Central memory CD8-positive, alpha-beta T cell (primary cell): ENCODE measurements around the gene CACNA1I.

Experiments
- ATAC-seq: fragments of 150-1000 bp; cut with Tn5 transposase; replicated peaks from 2 replicates; pipeline ENCODE4 v1.10.0; 2022; ENCODE audit warnings: mild to moderate bottlenecking, moderate FRiP score, moderate number of reproducible peaks; ENCODE audit not compliant: poor library complexity, severe bottlenecking; ENCODE audit errors: extremely low read depth
- DNase-seq, 2 donors: peaks; one replicate each; pipeline ENCODE4 v3.0.0; 2021; ENCODE audit warnings: low spot score in 2 of 2
- H3K27ac Mint-ChIP-seq: one replicate; pipeline ENCODE4 v1.8.0; 2022; ENCODE audit warnings: low read depth, mild to moderate bottlenecking, moderate library complexity, mixed read lengths
- H3K27me3 Mint-ChIP-seq: one replicate; pipeline ENCODE4 v1.8.0; 2022; ENCODE audit warnings: mixed read lengths
- H3K36me3 Mint-ChIP-seq: one replicate; pipeline ENCODE4 v1.8.0; 2022; ENCODE audit warnings: mild to moderate bottlenecking, moderate library complexity, mixed read lengths; ENCODE audit not compliant: insufficient read depth
- H3K4me1 Mint-ChIP-seq: one replicate; pipeline ENCODE4 v1.8.0; 2022; ENCODE audit warnings: mixed read lengths
- H3K4me3 Mint-ChIP-seq: one replicate; pipeline ENCODE4 v1.8.0; 2022; ENCODE audit warnings: mild to moderate bottlenecking, moderate library complexity, mixed read lengths
- H3K9me3 Mint-ChIP-seq: one replicate; pipeline ENCODE4 v1.8.0; 2022; ENCODE audit warnings: mixed read lengths

The CACNA1I gene

GRCh38 chr22:39674536-39674935 lies 104.0 kb downstream of the CACNA1I start:
- Mint-ChIP-seq H3K27ac (peak overlapping the region; percentile 47), H3K27me3 (no peaks in the 10 kb centered on the region), H3K36me3 (peaks cover 10% of the 10 kb centered on the region), H3K4me1 (peaks cover 8% of the 10 kb centered on the region), H3K9me3 (peaks cover 15% of the 10 kb centered on the region), H3K4me3 (no peak overlapping the region)
- no peak for DNase-seq
- ATAC-seq: no peak

GRCh38 chr22:39675947-39676346 lies 105.4 kb downstream of the CACNA1I start:
- Mint-ChIP-seq H3K36me3 (peaks cover 10% of the 10 kb centered on the region), H3K9me3 (peaks cover 15% of the 10 kb centered on the region), H3K4me1 (peaks cover 8% of the 10 kb centered on the region), H3K27ac (no peak overlapping the region), H3K4me3 (no peak overlapping the region), H3K27me3 (no peaks in the 10 kb centered on the region)
- DNase-seq: no peak
- ATAC-seq: no peak

GRCh38 chr22:39677967-39678366 lies 107.4 kb downstream of the CACNA1I start:
- DNase-seq: no peak
- peaks cover 8% of the 10 kb centered on the region for H3K36me3 Mint-ChIP-seq
- ATAC-seq: no peak
- peaks cover 8% of the 10 kb centered on the region for H3K4me1 Mint-ChIP-seq
- H3K9me3 Mint-ChIP-seq: no peaks in the 10 kb centered on the region
- H3K27ac Mint-ChIP-seq: no peak overlapping the region
- H3K27me3 Mint-ChIP-seq: no peaks in the 10 kb centered on the region
- no peak overlapping the region for H3K4me3 Mint-ChIP-seq

GRCh38 chr22:39678862-39679490 lies 108.4 kb downstream of the CACNA1I start:
- Mint-ChIP-seq H3K27me3 (peaks cover 3% of the 10 kb centered on the region), H3K4me3 (no peak overlapping the region), H3K9me3 (no peaks in the 10 kb centered on the region), H3K4me1 (peaks cover 8% of the 10 kb centered on the region), H3K36me3 (peaks cover 8% of the 10 kb centered on the region), H3K27ac (no peak overlapping the region)
- no peak for DNase-seq
- ATAC-seq: no peak

- no peak for ATAC-seq
- Mint-ChIP-seq H3K4me1 (peaks cover 8% of the 10 kb centered on the region), H3K27me3 (peaks cover 9% of the 10 kb centered on the region), H3K27ac (no peak overlapping the region), H3K36me3 (peaks cover 8% of the 10 kb centered on the region), H3K9me3 (no peaks in the 10 kb centered on the region), H3K4me3 (no peak overlapping the region)
- DNase-seq: no peak
Observed at GRCh38 chr22:39679652-39680051, 109.1 kb downstream of the CACNA1I start.

GRCh38 chr22:39680486-39680885 lies 109.9 kb downstream of the CACNA1I start:
- Mint-ChIP-seq H3K4me3 (no peak overlapping the region), H3K9me3 (no peaks in the 10 kb centered on the region), H3K27me3 (peaks cover 14% of the 10 kb centered on the region), H3K36me3 (peaks cover 8% of the 10 kb centered on the region), H3K4me1 (peaks cover 7% of the 10 kb centered on the region), H3K27ac (no peak overlapping the region)
- DNase-seq (no peak), ATAC-seq (no peak)

GRCh38 chr22:39681038-39681861 lies 110.7 kb downstream of the CACNA1I start:
- Mint-ChIP-seq H3K27ac (no peak overlapping the region), H3K36me3 (peaks cover 6% of the 10 kb centered on the region), H3K4me3 (no peak overlapping the region), H3K27me3 (peaks cover 14% of the 10 kb centered on the region), H3K9me3 (no peaks in the 10 kb centered on the region), H3K4me1 (peaks cover 2% of the 10 kb centered on the region)
- no peak for ATAC-seq
- no peak for DNase-seq

GRCh38 chr22:39682994-39683393 lies 112.4 kb downstream of the CACNA1I start:
- Mint-ChIP-seq H3K36me3 (peaks cover 6% of the 10 kb centered on the region), H3K9me3 (no peaks in the 10 kb centered on the region), H3K4me3 (no peak overlapping the region), H3K4me1 (peaks cover 6% of the 10 kb centered on the region), H3K27ac (no peak overlapping the region), H3K27me3 (peaks cover 32% of the 10 kb centered on the region)
- DNase-seq: no peak
- ATAC-seq: no peak

GRCh38 chr22:39683639-39684038 lies 113.1 kb downstream of the CACNA1I start:
- H3K27me3 Mint-ChIP-seq: peaks cover 38% of the 10 kb centered on the region

GRCh38 chr22:39684702-39685281 lies 114.2 kb downstream of the CACNA1I start:
- peaks cover 50% of the 10 kb centered on the region for H3K27me3 Mint-ChIP-seq
- H3K36me3 Mint-ChIP-seq: peaks cover 5% of the 10 kb centered on the region
- peak overlapping the region; percentile 10 for H3K4me3 Mint-ChIP-seq
- ATAC-seq (no peak), DNase-seq (no peak)
- no peak overlapping the region for H3K27ac Mint-ChIP-seq
- no peaks in the 10 kb centered on the region for H3K9me3 Mint-ChIP-seq
- H3K4me1 Mint-ChIP-seq: peaks cover 13% of the 10 kb centered on the region

More at GRCh38 chr22:39683639-39684038, 113.1 kb downstream of the CACNA1I start:
- H3K4me1 Mint-ChIP-seq: peaks cover 12% of the 10 kb centered on the region
- H3K36me3 Mint-ChIP-seq: peaks cover 5% of the 10 kb centered on the region
- ATAC-seq: no peak
- H3K9me3 Mint-ChIP-seq: no peaks in the 10 kb centered on the region
- no peak overlapping the region for H3K4me3 Mint-ChIP-seq
- DNase-seq: no peak
- peak overlapping the region; percentile 56 for H3K27ac Mint-ChIP-seq

- H3K27me3 Mint-ChIP-seq: peaks cover 51% of the 10 kb centered on the region
- peaks cover 5% of the 10 kb centered on the region for H3K36me3 Mint-ChIP-seq
- H3K4me3 Mint-ChIP-seq: no peak overlapping the region
- no peak for ATAC-seq
- no peaks in the 10 kb centered on the region for H3K9me3 Mint-ChIP-seq
- DNase-seq: no peak
- H3K4me1 Mint-ChIP-seq: peaks cover 13% of the 10 kb centered on the region
- no peak overlapping the region for H3K27ac Mint-ChIP-seq
Observed at GRCh38 chr22:39685336-39686177, 115.0 kb downstream of the CACNA1I start.

GRCh38 chr22:39686178-39686620 lies 115.6 kb downstream of the CACNA1I start:
- H3K9me3 Mint-ChIP-seq: no peaks in the 10 kb centered on the region
- H3K27me3 Mint-ChIP-seq: peaks cover 57% of the 10 kb centered on the region
- H3K4me3 Mint-ChIP-seq: peak overlapping the region; percentile 36
- peaks cover 13% of the 10 kb centered on the region for H3K4me1 Mint-ChIP-seq
- DNase-seq (no peak), ATAC-seq (no peak)
- H3K36me3 Mint-ChIP-seq: peaks cover 4% of the 10 kb centered on the region
- H3K27ac Mint-ChIP-seq: no peak overlapping the region
